ENCODE results near the gene NFKB1.
A peak's percentile ranks its signal among the peaks of the same experiment; 100 is the strongest.
"Not testable (repeated sequence)": the region's sequence is repeated elsewhere in the genome, so short reads cannot be mapped to it uniquely, and the experiment has no call there.

The NFKB1 gene

GRCh38 chr4:102604222-102604940 is 103.2 kb downstream of the NFKB1 start:
- Histone ChIP-seq H3K4me3 (ENCODE audit: low read depth, low read length) (no peak overlapping the region), H3K9me3 (ENCODE audit: control insufficient read depth, insufficient read depth, low read length) (no peaks in the 10 kb centered on the region), H3K4me1 (ENCODE audit: control insufficient read depth, insufficient read depth, low read length) (no peaks in the 10 kb centered on the region), H3K27me3 (ENCODE audit: control insufficient read depth, insufficient read depth, low read length) (no peaks in the 10 kb centered on the region), H3K36me3 (ENCODE audit: control insufficient read depth, insufficient read depth, low read length) (no peaks in the 10 kb centered on the region), H3K9ac (ENCODE audit: low read depth, low read length) (no peak overlapping the region)

GRCh38 chr4:102606261-102606660 is 105.1 kb downstream of the NFKB1 start:
- Histone ChIP-seq H3K4me3 (ENCODE audit: low read depth, low read length) (no peak overlapping the region), H3K9ac (ENCODE audit: low read depth, low read length) (no peak overlapping the region), H3K4me1 (ENCODE audit: control insufficient read depth, insufficient read depth, low read length) (no peaks in the 10 kb centered on the region), H3K9me3 (ENCODE audit: control insufficient read depth, insufficient read depth, low read length) (no peaks in the 10 kb centered on the region), H3K27me3 (ENCODE audit: control insufficient read depth, insufficient read depth, low read length) (no peaks in the 10 kb centered on the region), H3K36me3 (ENCODE audit: control insufficient read depth, insufficient read depth, low read length) (no peaks in the 10 kb centered on the region)

- Histone ChIP-seq H3K4me3 (ENCODE audit: low read depth, low read length) (no peak overlapping the region), H3K9me3 (ENCODE audit: control insufficient read depth, insufficient read depth, low read length) (no peaks in the 10 kb centered on the region), H3K4me1 (ENCODE audit: control insufficient read depth, insufficient read depth, low read length) (no peaks in the 10 kb centered on the region), H3K27me3 (ENCODE audit: control insufficient read depth, insufficient read depth, low read length) (no peaks in the 10 kb centered on the region), H3K9ac (ENCODE audit: low read depth, low read length) (no peak overlapping the region), H3K36me3 (ENCODE audit: control insufficient read depth, insufficient read depth, low read length) (no peaks in the 10 kb centered on the region)
These were observed 105.8 kb downstream of the NFKB1 start for GRCh38 chr4:102606846-102607450.

- H3K36me3 ChIP-seq (ENCODE audit: control insufficient read depth, insufficient read depth, low read length) = no peaks in the 10 kb centered on the region
These were observed 107.0 kb downstream of the NFKB1 start for GRCh38 chr4:102608190-102608589.

GRCh38 chr4:102610007-102610406 is 108.8 kb downstream of the NFKB1 start:
- Histone ChIP-seq H3K9ac (ENCODE audit: low read depth, low read length) (no peak overlapping the region), H3K4me1 (ENCODE audit: control insufficient read depth, insufficient read depth, low read length) (no peaks in the 10 kb centered on the region), H3K36me3 (ENCODE audit: control insufficient read depth, insufficient read depth, low read length) (no peaks in the 10 kb centered on the region), H3K9me3 (ENCODE audit: control insufficient read depth, insufficient read depth, low read length) (no peaks in the 10 kb centered on the region), H3K4me3 (ENCODE audit: low read depth, low read length) (no peak overlapping the region), H3K27me3 (ENCODE audit: control insufficient read depth, insufficient read depth, low read length) (no peaks in the 10 kb centered on the region)

More at GRCh38 chr4:102608190-102608589, 107.0 kb downstream of the NFKB1 start:
- H3K27me3 ChIP-seq (ENCODE audit: control insufficient read depth, insufficient read depth, low read length) = no peaks in the 10 kb centered on the region
- H3K4me3 ChIP-seq (ENCODE audit: low read depth, low read length) = no peak overlapping the region
- H3K9ac ChIP-seq (ENCODE audit: low read depth, low read length) = no peak overlapping the region
- H3K4me1 ChIP-seq (ENCODE audit: control insufficient read depth, insufficient read depth, low read length) = no peaks in the 10 kb centered on the region
- no peaks in the 10 kb centered on the region for H3K9me3 ChIP-seq (ENCODE audit: control insufficient read depth, insufficient read depth, low read length)

- Histone ChIP-seq H3K9ac (ENCODE audit: low read depth, low read length) (no peak overlapping the region), H3K4me1 (ENCODE audit: control insufficient read depth, insufficient read depth, low read length) (no peaks in the 10 kb centered on the region), H3K27me3 (ENCODE audit: control insufficient read depth, insufficient read depth, low read length) (no peaks in the 10 kb centered on the region), H3K4me3 (ENCODE audit: low read depth, low read length) (no peak overlapping the region), H3K9me3 (ENCODE audit: control insufficient read depth, insufficient read depth, low read length) (no peaks in the 10 kb centered on the region), H3K36me3 (ENCODE audit: control insufficient read depth, insufficient read depth, low read length) (no peaks in the 10 kb centered on the region)
These were observed 109.3 kb downstream of the NFKB1 start for GRCh38 chr4:102610476-102610875.

- no peaks in the 10 kb centered on the region for H3K36me3 ChIP-seq (ENCODE audit: control insufficient read depth, insufficient read depth, low read length)
- no peaks in the 10 kb centered on the region for H3K27me3 ChIP-seq (ENCODE audit: control insufficient read depth, insufficient read depth, low read length)
- no peak overlapping the region for H3K9ac ChIP-seq (ENCODE audit: low read depth, low read length)
- peaks cover 7% of the 10 kb centered on the region for H3K4me1 ChIP-seq (ENCODE audit: control insufficient read depth, insufficient read depth, low read length)
- no peaks in the 10 kb centered on the region for H3K9me3 ChIP-seq (ENCODE audit: control insufficient read depth, insufficient read depth, low read length)
- no peak overlapping the region for H3K4me3 ChIP-seq (ENCODE audit: low read depth, low read length)
These were observed 111.1 kb downstream of the NFKB1 start for GRCh38 chr4:102612210-102612609.

- no peaks in the 10 kb centered on the region for H3K27me3 ChIP-seq (ENCODE audit: control insufficient read depth, insufficient read depth, low read length)
- H3K9ac ChIP-seq (ENCODE audit: low read depth, low read length) = no peak overlapping the region
- H3K4me3 ChIP-seq (ENCODE audit: low read depth, low read length) = no peak overlapping the region
- H3K36me3 ChIP-seq (ENCODE audit: control insufficient read depth, insufficient read depth, low read length) = no peaks in the 10 kb centered on the region
- H3K4me1 ChIP-seq (ENCODE audit: control insufficient read depth, insufficient read depth, low read length) = peaks cover 7% of the 10 kb centered on the region
- no peaks in the 10 kb centered on the region for H3K9me3 ChIP-seq (ENCODE audit: control insufficient read depth, insufficient read depth, low read length)
These were observed 111.7 kb downstream of the NFKB1 start for GRCh38 chr4:102612824-102613366.

- Histone ChIP-seq H3K4me3 (ENCODE audit: low read depth, low read length) (no peak overlapping the region), H3K9me3 (ENCODE audit: control insufficient read depth, insufficient read depth, low read length) (no peaks in the 10 kb centered on the region), H3K9ac (ENCODE audit: low read depth, low read length) (no peak overlapping the region), H3K27me3 (ENCODE audit: control insufficient read depth, insufficient read depth, low read length) (no peaks in the 10 kb centered on the region), H3K4me1 (ENCODE audit: control insufficient read depth, insufficient read depth, low read length) (peaks cover 7% of the 10 kb centered on the region), H3K36me3 (ENCODE audit: control insufficient read depth, insufficient read depth, low read length) (no peaks in the 10 kb centered on the region)
These were observed 113.6 kb downstream of the NFKB1 start for GRCh38 chr4:102614801-102615200.

- Histone ChIP-seq H3K9ac (ENCODE audit: low read depth, low read length) (peak overlapping the region; percentile 30), H3K9me3 (ENCODE audit: control insufficient read depth, insufficient read depth, low read length) (no peaks in the 10 kb centered on the region), H3K36me3 (ENCODE audit: control insufficient read depth, insufficient read depth, low read length) (no peaks in the 10 kb centered on the region), H3K4me3 (ENCODE audit: low read depth, low read length) (no peak overlapping the region), H3K27me3 (ENCODE audit: control insufficient read depth, insufficient read depth, low read length) (no peaks in the 10 kb centered on the region), H3K4me1 (ENCODE audit: control insufficient read depth, insufficient read depth, low read length) (peaks cover 7% of the 10 kb centered on the region)
These were observed 115.5 kb downstream of the NFKB1 start for GRCh38 chr4:102616636-102617035.

GRCh38 chr4:102619021-102619420 is 117.9 kb downstream of the NFKB1 start:
- H3K4me1 ChIP-seq (ENCODE audit: control insufficient read depth, insufficient read depth, low read length); H3K9me3 ChIP-seq (ENCODE audit: control insufficient read depth, insufficient read depth, low read length); H3K9ac ChIP-seq (ENCODE audit: low read depth, low read length); H3K27me3 ChIP-seq (ENCODE audit: control insufficient read depth, insufficient read depth, low read length); H3K36me3 ChIP-seq (ENCODE audit: control insufficient read depth, insufficient read depth, low read length); H3K4me3 ChIP-seq (ENCODE audit: low read depth, low read length): not testable (repeated sequence)

Measured in iPS-15b (cell line).